HG02852 (cell line): ENCODE results near the gene SLC34A1.

Experiments
- ATAC-seq: cut with Tn5 transposase; IDR thresholded peaks from one replicate; pipeline ENCODE4 v1.9.1; 2021; ENCODE audit warnings: mild to moderate bottlenecking, moderate library complexity; ENCODE audit not compliant: unreplicated experiment

SLC34A1 gene

DNA sequence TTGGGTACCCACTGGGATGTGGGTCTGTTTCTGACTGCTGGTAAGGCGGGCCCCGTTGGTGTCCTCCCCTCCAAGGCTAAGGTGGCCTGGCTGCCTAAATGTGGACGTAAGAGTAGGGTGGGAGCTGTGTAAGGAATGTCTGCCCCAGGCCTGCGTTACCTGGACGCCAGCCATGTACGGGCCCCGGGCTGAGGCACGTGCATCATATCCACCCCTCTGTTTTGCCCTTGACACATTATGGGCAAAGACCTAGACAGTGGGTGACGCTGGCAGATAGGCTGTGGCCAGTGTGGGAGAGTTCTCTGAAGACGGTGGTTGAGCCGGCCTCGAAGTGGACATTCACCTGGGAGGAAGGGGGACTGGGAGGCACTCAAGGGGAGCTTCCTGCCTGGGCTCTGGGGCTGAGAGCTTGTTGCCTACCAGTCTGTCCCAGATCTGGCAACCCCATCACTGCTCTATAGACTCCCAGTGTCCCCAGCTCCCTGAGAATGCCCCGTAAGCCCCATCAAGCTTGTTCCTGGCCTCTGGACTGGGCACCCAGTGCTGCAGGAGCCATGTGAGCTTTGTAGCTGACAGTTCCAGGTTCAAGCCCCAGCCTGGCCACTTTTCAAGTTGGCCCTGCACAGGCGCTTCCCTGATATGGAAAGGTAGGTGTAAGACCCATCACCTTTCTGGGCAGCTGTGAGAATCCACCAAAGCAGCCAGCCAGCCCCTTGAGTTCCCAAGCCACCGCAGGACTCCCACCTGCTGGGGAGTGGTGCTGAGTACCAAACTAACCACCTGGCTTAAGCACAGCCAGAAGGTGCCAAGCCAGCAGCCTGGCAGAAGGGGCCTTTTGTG, 59.1 kb downstream of the SLC34A1 start:
- ATAC-seq = no peak

DNA sequence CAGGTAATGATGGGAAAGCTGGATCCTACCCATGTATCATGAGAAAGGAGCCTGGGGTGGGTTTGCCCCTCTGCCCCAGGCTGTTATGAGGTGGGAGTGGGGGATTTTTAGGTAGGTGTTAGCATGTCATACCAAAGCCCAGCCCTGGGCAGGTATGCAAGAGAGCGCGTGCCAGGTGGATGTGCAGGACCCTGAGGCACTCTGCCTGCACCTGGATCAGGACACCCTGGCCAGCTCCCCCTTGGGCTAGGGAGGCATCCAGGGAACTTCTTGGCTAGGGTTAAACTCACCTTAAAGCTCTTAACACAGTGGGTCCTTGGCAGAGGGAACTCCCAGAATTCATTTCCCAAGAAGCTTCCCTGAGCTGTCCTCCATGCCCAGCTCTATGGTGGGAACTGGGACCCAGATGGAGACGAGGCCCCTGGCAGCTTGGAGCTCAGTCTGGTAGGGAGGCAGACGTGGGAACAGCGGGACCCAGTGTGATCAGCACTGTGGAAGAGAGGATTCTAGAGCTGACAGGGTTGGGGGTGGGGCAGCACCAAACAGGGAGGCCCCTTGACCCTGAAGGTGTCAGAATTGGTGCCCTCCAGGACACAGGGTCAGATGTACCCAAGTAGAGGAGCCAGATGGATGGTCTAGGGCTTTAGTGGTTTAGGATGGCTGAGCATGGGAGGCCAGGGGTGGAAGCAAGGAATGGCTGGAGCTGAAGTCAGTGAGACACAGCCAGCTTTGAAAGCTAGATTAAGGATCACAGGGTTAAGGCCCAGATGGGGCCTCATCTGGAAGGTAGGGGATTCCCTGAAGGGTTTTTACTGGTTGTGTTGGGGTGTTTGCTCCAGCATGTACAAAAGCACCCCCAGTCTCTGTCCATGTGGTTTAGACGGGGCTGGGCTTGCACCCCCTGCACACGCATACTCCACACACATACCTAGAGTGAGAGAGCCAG, 60.1 kb downstream of the SLC34A1 start:
- ATAC-seq = no peak

DNA sequence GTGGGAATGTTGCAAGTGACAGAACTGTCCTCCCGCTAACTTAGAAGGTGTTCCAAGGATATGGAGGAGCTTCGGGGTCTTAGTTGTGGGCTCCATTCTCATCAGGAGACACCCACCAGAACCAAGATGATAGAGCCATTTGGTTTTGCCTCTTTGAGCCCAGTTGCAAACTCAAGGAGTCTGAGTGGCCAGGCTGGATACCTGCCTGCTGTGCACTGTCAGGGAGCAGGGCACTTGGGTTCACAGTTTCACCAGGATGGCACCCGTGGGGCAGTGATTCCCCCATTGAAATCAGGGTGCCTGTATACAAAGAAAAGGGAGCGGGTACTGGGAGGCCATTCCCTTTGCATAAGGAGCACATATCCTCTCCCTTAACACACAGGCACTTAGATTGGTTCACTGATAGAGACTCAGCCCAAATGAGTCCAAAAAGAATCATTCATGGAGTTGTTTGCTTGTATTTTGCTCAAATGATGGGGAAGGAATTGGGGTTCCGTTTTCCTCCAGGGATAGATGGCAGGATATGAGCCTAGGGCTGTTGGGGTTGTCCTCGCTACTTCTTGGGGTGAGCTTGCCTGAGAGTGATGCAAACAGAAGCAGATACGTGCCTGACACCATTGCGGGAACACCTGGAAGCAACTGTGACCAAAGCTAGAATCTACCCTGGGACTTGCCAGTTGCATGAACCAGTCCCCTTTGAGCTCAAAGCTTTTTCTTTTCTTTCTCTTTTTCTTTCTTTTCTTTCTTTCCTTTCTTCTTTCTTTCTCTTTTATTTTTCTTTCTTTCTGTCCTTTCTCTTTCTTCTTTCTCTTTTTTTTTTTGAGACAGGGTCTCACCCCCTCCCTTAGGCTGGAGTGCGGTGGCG, 61.0 kb downstream of the SLC34A1 start:
- ATAC-seq = no peak

- no peak for ATAC-seq
These were observed 61.6 kb downstream of the SLC34A1 start for GRCh38 chr5:177445917-177446199.

DNA sequence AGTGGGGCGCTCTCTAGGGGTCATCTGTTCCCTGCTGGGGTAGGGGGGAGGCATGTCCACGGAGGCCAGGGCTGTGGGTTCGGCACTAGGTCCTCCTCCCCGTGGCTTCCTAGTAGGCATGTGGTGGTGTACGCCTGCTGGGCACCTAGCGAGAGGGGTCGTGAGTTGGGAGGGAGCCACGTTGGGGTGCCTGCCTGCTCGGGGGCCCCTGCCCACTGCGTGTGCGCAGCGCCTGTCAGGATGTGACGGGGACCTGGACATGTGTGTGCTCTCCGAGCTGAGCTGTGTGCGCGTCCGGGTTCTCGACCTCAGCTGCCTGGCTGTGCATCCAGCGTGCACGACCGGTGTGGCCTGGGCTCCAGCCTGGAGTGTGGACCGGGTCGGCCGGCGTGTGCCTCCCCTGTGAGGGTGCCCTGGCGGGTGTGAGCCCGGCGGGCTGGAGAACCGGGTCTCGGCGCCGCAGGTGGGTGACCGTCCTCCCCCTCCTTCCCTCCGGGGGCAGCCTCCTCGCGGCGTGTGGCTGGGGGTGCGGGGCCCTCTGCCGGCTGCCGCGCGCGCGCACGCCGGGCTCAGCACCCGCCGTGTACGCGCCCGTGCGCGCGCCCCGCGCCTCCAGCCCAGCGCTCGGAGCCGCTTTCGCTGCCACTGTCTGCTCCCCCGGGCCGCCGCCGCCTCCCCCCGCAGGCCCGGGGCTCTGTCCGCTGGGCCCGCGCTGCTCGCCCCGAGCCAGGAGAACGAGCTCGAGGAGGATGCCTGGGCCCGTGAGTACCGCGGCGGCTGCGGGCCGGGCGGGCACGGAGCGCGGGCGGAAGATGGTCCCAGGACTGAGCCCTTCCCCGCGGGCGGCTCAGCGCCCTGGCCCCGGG, 62.2 kb downstream of the SLC34A1 start, which contains the start of gene PRR7:
Gene PRR7 (plus strand): TSS at position 615 of the 866 bp plus-strand sequence. CDS start 8,254 bp downstream, outside the sequence.
- ATAC-seq = peak; percentile 54

DNA sequence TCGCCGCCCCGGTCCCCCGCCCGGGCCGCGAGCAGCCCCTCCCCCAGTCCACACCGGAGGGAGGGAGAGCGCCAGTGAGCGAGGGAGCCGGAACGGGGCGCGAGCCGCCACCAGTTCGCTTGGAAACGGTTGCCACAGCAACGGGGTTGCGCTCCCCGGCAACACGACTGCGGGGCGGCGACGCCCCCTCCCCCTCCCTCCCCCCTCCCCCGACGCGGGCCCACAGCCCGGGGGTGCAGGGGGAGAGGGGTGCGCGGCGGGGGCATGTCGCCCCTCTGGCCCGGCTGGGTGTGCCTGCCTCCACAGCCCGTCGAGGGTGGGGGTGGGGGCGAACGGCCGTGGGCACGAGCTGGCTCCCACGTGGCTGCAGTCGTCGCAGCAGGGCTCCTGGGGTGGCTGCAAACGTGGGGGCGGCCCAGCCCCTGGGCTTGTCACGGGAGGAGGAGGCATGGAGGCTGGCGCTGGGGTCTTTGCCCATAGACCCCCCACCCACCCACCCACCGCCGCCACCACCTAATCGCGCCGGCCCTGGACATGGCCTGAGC, 62.9 kb downstream of the SLC34A1 start:
- peak; percentile 35 for ATAC-seq

GRCh38 chr5:177447611-177448243, 63.5 kb downstream of the SLC34A1 start:
- ATAC-seq = no peak
